Parathyroid adenoma (tissue), 2 donors: ENCODE results near the gene GRIK3.

ENCODE experiments used
- H2AFZ ChIP-seq: fragments of 300-600 bp; sonication (generic); one replicate; pipeline ENCODE4 v1.7.0; 2017; ENCODE audit warnings: antibody characterized with exemption, mild to moderate bottlenecking
- H3K27ac ChIP-seq: fragments of 300-600 bp; sonication (generic); one replicate; pipeline ENCODE4 v1.7.0; 2017
- H3K27me3 ChIP-seq: fragments of 300-600 bp; sonication (generic); one replicate; pipeline ENCODE4 v1.7.0; 2017; ENCODE audit warnings: low read length; ENCODE audit not compliant: control insufficient read depth, insufficient read depth
- H3K36me3 ChIP-seq: fragments of 300-600 bp; sonication (generic); one replicate; pipeline ENCODE4 v1.7.0; 2017; ENCODE audit warnings: low read length; ENCODE audit not compliant: control insufficient read depth, insufficient read depth
- H3K4me1 ChIP-seq: fragments of 300-600 bp; sonication (generic); one replicate; pipeline ENCODE4 v1.7.0; 2017; ENCODE audit warnings: control low read depth
- H3K4me2 ChIP-seq: fragments of 300-600 bp; sonication (generic); one replicate; pipeline ENCODE4 v1.7.0; 2017; ENCODE audit warnings: low read length
- H3K4me3 ChIP-seq: fragments of 300-600 bp; sonication (generic); one replicate; pipeline ENCODE4 v1.7.0; 2017; ENCODE audit warnings: low read depth, low read length
- H3K79me2 ChIP-seq: fragments of 300-600 bp; sonication (generic); one replicate; pipeline ENCODE4 v1.7.0; 2017; ENCODE audit warnings: control low read depth
- H3K9ac ChIP-seq: fragments of 300-600 bp; sonication (generic); one replicate; pipeline ENCODE4 v1.7.0; 2017; ENCODE audit warnings: mild to moderate bottlenecking
- H3K9me3 ChIP-seq: fragments of 300-600 bp; sonication (generic); one replicate; pipeline ENCODE4 v1.7.0; 2017; ENCODE audit warnings: low read length; ENCODE audit not compliant: control insufficient read depth
- TF ChIP-seq, protein P1 (sequence below): fragments of 300-600 bp; sonication (generic); IDR thresholded peaks from one replicate; pipeline ENCODE4 v1.7.0; 2017; ENCODE audit warnings: antibody characterized with exemption, mild to moderate bottlenecking
- donor health status: primary hyperparathyroidism.

The GRIK3 gene

DNA sequence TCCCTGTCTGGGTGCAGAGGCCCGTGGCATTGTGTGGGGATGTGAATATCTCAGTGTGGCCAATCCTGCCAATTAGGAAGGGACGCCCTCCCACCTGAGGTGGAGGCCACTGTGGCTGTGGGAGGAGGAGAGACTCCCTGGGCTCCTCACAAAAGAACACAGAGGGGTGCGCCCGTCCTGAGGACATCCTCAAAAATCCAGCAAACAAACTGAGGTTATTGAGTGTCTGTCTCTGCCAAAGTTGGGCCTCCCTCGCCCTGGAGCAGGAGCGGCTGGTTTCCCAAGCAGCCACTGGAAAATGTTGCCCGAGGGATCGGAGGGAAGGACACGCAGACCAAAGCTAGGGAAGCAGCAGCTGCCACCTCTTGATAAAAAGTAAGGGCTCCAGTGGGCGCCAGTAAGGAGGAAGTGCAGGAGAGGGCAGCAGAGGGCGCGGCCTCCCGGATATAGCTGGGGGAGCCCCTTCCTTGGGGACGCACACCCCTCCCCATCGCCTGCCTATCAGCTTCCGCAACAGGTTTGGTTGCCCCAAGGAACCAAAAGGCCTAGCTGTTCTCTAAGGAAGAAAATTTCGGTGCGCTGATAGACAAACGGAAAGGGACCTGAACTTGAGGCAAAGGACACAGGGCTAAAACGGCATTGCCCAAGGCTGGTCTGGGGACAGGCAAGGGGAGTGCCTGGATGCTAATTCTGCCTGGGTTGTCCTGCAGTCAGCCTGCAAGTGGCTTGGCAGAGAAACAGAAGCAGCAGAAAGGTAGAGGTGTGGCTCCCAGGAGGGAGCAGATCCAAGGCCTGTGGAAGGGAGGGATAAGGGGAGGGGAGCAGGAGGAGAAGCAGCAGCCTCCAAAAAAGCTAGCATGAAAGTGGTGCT lies 1.7 kb upstream of the GRIK3 start:
- Histone ChIP-seq H3K36me3 (no peaks in the 10 kb centered on the region), H3K4me3 (no peak overlapping the region), H3K4me2 (no peak overlapping the region), H3K9me3 (no peaks in the 10 kb centered on the region), H3K4me1 (no peaks in the 10 kb centered on the region), H3K27ac (no peak overlapping the region), H3K79me2 (no peaks in the 10 kb centered on the region), H3K9ac (no peak overlapping the region), H2AFZ (no peak overlapping the region), H3K27me3 (peaks cover 9% of the 10 kb centered on the region)
- TF ChIP-seq, protein P1, sequence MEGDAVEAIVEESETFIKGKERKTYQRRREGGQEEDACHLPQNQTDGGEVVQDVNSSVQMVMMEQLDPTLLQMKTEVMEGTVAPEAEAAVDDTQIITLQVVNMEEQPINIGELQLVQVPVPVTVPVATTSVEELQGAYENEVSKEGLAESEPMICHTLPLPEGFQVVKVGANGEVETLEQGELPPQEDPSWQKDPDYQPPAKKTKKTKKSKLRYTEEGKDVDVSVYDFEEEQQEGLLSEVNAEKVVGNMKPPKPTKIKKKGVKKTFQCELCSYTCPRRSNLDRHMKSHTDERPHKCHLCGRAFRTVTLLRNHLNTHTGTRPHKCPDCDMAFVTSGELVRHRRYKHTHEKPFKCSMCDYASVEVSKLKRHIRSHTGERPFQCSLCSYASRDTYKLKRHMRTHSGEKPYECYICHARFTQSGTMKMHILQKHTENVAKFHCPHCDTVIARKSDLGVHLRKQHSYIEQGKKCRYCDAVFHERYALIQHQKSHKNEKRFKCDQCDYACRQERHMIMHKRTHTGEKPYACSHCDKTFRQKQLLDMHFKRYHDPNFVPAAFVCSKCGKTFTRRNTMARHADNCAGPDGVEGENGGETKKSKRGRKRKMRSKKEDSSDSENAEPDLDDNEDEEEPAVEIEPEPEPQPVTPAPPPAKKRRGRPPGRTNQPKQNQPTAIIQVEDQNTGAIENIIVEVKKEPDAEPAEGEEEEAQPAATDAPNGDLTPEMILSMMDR: no peak

DNA sequence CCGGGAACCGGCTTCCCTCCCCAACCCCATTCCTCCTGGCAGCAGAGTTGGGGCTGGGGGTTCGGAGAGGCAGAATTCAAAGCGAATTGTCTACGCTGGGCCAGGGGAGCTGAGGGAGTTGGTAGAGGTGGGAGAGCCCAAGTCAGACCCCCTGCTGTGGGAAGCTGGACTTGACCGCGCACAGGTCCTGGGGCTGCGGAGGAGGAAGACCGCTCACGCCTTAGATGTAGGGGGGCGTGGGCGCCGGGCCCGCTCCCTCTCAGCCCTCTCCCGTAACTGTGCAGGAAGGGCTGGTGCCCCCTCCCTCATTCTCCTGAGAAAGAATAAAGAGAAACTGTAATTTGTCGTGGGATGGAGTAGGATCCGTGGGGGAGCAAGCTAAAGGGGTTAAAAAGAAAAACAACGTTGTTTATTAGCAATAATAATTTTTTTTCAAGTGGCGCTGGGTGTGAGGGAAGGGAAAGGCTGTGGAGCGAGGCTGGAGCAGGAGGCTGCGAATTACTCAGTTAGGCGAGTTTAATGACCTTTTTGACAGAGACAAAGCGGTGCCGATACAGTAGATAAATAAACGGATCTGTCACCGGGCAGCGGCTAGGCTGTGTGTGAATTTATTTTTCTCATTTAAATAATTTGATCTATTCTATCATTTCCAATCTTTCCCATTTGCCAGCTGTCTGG lies 838 bp upstream of the GRIK3 start:
- no peaks in the 10 kb centered on the region for H3K9me3 ChIP-seq
- no peak overlapping the region for H3K9ac ChIP-seq
- H3K4me3 ChIP-seq: no peak overlapping the region
- H3K79me2 ChIP-seq: no peaks in the 10 kb centered on the region
- no peak overlapping the region for H3K27ac ChIP-seq
- no peaks in the 10 kb centered on the region for H3K36me3 ChIP-seq
- TF ChIP-seq, protein P1: no peak
- no peak overlapping the region for H3K4me2 ChIP-seq
- no peaks in the 10 kb centered on the region for H3K4me1 ChIP-seq
- no peak overlapping the region for H2AFZ ChIP-seq
- H3K27me3 ChIP-seq: peaks cover 9% of the 10 kb centered on the region

DNA sequence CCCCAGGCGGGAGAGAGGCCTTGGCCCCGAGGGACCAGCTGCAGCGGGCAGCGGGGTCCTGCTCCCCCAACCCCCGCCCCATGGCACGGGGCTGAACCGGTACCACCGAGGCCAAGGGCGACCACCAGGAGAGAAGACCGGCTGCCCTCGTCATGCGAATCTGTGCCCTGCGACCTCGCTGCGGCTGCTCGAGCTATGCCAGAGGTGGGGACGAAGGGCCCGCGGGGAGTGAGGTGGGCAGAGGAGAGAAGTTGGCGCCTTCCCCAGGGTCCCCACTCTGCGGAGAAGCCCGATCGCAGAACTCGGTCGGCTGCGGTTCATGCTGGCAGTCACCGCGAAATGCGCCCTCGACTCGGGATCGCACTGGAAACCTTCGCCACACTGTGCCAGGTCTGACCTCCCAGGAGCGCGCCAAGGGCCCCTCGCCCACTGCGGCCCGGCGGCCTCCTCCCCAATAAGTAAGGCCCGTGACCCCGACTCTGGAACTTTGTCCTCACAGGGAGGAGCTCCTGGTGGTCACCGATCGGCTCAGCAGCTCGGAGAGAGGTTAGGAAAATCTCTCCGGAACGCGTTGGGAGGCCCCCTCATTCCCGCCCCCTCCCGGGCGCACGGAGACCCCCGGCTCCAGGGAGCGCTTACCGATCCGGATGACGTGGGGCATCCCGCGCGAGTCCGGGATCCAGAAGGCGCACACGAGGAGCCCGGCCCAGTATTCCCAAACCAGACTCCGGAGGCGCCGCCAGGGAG lies 787 bp downstream of the GRIK3 start:
- no peak overlapping the region for H3K27ac ChIP-seq
- no peaks in the 10 kb centered on the region for H3K9me3 ChIP-seq
- H3K79me2 ChIP-seq: no peaks in the 10 kb centered on the region
- H3K4me1 ChIP-seq: no peaks in the 10 kb centered on the region
- H3K4me2 ChIP-seq: peak overlapping the region; percentile 26
- no peaks in the 10 kb centered on the region for H3K36me3 ChIP-seq
- TF ChIP-seq, protein P1: no peak
- no peak overlapping the region for H2AFZ ChIP-seq
- H3K9ac ChIP-seq: no peak overlapping the region
- H3K27me3 ChIP-seq: peaks cover 9% of the 10 kb centered on the region
- H3K4me3 ChIP-seq: no peak overlapping the region

DNA sequence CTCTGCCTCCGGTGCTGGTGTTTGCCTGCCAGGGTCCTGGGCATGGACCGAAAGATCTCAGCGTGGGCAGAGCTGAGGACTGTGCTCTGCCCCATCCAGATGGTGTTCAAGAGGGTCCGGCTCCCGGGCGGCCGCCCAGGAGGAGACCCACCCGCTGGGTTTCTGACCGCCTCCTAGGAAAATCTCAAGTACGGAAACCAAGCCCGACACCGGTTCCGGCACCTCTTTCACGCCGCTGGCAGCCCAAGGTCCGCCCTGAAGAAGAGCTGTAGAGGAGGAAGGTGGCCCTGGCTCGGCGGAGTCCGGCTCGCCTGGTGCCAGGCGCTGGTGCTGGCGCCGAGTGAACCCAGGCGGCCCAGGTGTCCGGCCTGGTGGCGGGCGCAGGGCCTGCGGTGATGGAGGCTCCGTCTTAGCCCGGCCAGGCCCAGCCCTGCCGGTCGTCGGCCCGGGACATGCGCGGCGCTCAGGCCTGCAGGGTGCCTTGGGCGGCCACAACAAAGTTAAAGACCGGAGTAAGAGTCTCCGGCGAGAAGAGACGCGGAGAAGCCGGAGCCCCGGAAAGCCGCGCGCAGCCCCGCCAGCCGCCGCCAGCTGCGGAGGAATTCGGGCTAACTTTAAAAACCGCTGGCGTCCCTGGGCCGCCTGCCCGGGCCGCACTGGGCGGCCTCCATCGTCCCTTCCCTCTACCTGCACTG lies 1.5 kb downstream of the GRIK3 start:
- no peak overlapping the region for H3K4me3 ChIP-seq
- TF ChIP-seq, protein P1: no peak
- H3K79me2 ChIP-seq: no peaks in the 10 kb centered on the region
- no peak overlapping the region for H3K27ac ChIP-seq
- no peak overlapping the region for H2AFZ ChIP-seq
- no peaks in the 10 kb centered on the region for H3K4me1 ChIP-seq
- peak overlapping the region; percentile 26 for H3K4me2 ChIP-seq
- H3K27me3 ChIP-seq: peaks cover 9% of the 10 kb centered on the region
- no peak overlapping the region for H3K9ac ChIP-seq
- H3K9me3 ChIP-seq: no peaks in the 10 kb centered on the region
- H3K36me3 ChIP-seq: no peaks in the 10 kb centered on the region
